Measurements from ENCODE around the gene CLASP1.
"Not testable (repeated sequence)": the region's sequence is repeated elsewhere in the genome, so short reads cannot be mapped to it uniquely, and the experiment has no call there.

CLASP1 gene

GRCh38 chr2:121473512-121473911 is 175.8 kb downstream of the CLASP1 start:
- no peak for DNase-seq (ENCODE audit: low read depth)

- DNase-seq (ENCODE audit: low read depth), result no peak
These were observed 176.7 kb downstream of the CLASP1 start for GRCh38 chr2:121472470-121472993.

DNA sequence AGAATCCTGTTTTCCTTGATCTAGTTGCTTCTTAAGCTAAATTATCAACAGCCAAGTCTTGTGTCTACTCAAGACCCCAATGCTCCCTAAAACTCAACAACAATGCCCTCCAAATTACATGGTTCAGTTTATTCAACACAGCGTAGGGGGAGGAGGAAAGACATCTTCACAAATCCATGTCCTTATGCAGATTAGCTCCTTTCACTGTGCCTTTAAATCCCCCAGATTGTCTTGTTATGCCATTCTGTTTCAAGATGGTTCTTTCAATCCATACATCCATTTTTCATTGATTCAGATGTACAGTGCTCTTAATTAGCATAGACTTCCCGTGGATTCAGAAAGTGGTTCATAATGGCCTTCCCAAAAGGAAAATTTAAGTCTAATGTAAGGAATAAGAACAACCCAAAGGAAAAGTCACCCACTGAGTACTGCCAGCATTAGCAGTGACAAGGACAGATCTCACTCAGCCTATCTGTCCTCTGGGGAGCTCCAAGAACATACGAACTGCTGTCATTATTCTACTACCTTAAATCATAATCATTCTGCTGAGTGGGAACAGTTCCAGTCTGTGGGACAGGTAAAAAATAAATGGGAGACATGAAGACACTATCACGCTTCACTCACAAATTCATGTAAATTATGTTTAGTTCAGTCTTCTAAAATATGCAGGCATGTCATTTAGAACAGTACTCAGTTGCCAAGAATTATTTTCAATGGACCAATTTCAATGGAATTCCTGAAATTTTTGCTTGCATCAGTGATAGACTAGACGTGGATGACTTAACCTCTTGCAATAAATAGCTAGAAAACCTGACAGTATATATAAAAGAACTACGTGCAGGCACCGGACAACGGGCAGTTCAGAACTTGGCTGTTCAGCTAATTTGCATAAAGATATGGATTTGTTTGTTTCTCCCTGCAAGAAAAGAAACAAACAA is 177.5 kb downstream of the CLASP1 start:
- peak; percentile 62 for DNase-seq (ENCODE audit: low read depth)

GRCh38 chr2:121470917-121471316 is 178.3 kb downstream of the CLASP1 start:
- no peak for DNase-seq (ENCODE audit: low read depth)

DNA sequence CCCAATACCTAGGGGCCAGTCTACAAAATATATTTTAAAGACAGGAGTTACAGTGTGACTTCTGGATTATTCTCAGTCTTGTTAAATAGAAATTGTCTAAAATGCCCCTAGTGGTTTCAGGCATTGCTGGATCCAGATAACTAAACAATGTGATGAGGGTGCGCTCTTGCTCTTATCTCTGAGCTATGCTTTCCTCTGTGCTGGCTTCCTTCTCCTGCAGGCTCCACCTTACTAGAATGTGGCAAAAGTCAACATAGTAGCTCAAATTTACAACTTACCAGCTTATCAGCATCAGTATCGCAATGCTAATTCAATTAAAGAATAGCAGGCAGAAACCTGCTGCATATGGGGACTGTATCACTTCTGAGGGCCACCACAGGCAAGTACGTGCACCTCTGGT is 179.9 kb downstream of the CLASP1 start:
- no peak for DNase-seq (ENCODE audit: low read depth)

- no peak for DNase-seq (ENCODE audit: low read depth)
These were observed 180.3 kb downstream of the CLASP1 start for GRCh38 chr2:121468936-121469335.

DNA sequence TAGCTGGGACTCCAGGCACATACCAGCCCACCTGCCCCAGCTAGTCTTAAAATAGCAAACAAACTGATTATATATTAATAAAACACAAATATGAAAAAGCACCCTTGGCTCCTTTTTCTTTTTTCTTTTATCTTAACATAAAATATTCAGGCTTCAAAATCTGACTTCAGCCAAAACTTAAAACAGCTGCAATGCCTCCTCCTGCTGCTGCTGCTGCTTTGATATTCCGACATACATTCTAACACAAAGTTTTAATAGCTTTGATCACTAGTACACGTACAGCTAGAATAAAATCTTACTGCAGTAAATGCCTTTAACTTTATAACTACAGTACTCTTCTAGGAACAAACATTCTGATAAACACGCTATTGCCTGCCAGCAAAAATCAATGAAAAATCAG is 190.0 kb downstream of the CLASP1 start:
- DNase-seq (ENCODE audit: low read depth), result no peak

- DNase-seq (ENCODE audit: low read depth), result no peak
These were observed 192.9 kb downstream of the CLASP1 start for GRCh38 chr2:121456325-121456724.

DNA sequence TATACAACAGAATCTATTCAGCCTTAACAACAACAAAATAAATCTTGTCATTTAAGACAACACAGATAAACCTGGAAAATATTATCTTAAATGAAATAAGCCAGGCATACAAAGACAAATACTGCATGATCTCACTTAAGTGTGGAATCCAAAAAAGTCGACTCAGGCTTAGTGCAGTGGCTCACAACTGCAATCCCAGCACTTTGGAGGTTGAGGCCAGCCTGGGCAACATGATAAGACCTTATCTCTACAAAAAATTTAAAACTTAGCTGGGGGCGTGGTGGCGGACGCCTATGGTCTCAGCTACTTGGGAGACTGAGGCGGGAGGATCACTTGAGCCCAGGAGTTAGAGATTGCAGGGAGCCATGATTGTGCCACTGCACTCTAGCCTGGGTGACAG is 193.8 kb downstream of the CLASP1 start:
- no peak for DNase-seq (ENCODE audit: low read depth)

GRCh38 chr2:121454549-121455090 is 194.6 kb downstream of the CLASP1 start:
- DNase-seq (ENCODE audit: low read depth), result peak; percentile 47

DNA sequence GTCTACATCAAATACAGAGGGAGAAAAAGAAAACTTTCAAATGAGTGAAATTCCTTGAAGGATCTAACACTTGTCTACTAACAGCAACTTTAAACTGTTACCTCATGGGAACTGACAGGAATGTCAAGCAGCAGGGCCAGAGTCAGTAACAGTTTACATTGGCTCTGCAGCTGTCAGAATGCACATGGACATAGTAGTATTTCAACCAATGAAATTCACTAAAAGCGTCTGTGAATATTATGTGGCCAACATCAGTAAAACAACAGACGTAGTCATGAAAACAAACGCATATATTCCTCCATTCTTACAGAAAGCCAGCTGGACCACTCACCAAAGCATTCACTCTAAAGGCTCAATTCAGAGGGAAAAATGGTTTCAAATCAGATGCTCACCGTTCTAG is 197.9 kb downstream of the CLASP1 start:
- no peak for DNase-seq (ENCODE audit: low read depth)

DNA sequence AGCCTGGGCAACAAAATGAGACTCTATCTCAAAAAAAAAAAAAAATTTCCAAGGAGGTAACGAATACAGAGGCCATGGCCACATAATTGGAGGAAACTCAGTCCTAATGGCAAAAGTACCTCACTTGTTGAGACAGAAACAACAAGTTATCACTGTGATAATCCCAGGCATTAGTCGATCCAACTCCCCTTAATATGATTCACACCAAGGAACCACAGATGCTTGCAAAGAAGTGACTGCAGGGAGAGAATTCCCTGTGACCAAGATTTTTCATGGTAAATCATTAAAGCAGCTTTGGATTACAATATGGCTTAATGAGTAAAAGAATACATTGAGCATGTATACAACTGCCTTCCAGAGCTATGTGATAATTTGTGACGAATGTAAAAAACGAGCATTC is 199.0 kb downstream of the CLASP1 start:
- DNase-seq (ENCODE audit: low read depth), result no peak

DNA sequence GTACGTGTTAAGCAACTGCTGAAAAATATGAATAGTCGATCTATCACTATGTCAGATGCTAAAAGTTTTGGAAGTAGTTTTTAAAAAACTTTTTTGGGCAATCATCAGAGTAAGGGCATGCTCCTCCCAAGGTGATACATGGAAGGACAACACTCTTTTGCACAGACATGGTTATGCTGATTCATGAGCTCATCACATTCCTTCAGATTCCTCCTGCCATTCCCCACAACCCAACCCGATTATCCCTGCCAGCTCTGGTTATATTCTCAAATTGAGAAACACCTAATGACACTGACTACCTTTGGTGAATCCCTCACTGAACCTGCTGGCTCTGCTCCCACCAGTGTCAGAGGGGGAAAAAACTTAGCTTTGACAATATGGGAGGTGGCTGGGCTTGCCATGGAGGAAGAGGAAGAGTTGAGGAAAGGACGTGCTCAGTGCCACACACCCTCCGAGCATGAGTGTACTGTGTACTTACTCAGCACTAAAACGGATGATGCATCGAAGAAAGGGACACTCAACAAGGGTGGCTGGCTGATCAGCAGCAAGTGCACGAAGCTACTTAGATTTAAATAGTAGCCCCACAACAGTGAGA is 202.5 kb downstream of the CLASP1 start:
- DNase-seq (ENCODE audit: low read depth), result no peak

DNA sequence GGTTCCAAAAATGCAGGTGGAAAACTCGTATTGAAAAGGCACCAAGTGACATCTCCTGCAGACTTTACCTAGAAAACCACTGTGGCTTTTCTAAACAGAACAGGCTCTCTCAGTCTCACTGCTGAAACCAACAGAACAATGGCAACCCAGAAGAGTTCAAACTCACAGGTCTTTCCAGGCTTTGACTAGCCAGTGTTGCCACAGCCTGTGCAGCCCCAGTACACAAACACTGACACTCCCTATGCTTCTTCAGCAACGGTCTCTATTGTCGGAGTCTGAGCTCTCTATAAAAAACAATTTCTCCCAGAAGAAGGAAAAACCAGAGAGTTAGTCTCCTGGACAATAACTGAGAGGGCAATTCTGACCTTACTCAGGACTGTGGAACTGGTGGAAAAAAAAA is 206.4 kb downstream of the CLASP1 start:
- no peak for DNase-seq (ENCODE audit: low read depth)

DNA sequence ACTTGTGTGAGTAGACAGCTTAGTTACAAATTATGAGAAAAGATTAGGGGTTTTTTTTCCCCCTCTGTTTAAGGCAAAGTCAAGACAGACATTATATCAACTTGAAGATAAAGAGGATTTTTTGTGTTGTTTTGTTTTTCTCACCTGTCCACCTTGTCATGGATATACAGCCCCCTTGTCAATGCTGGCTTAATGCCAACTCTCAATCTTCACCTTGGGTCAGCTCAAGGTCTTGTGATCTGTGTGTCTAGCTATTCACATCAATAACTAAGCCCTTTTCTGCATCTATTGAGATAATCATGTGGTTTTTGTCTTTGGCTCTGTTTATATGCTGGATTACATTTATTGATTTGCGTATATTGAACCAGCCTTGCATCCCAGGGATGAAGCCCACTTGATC is 211.0 kb downstream of the CLASP1 start:
- not testable (repeated sequence) for DNase-seq (ENCODE audit: low read depth)

DNA sequence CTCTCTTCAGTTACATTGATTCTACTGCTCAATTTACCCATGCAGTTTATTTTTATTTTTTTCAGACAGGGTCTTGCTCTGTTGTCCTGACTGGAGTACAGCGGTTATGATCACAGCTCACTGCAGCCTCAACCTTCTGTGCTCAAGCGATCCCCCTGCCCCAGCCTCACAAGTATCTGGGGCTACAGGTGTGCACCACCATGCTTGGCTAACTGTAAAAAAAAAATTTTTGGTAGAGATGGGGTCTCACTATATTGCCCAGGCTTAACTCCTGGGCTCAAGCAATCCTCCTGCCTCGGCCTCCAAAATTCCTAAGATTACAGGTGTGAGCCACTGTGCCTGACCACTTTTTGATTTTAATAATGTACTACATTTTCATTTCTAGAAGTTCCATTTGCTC is 212.3 kb downstream of the CLASP1 start:
- no peak for DNase-seq (ENCODE audit: low read depth)

DNA sequence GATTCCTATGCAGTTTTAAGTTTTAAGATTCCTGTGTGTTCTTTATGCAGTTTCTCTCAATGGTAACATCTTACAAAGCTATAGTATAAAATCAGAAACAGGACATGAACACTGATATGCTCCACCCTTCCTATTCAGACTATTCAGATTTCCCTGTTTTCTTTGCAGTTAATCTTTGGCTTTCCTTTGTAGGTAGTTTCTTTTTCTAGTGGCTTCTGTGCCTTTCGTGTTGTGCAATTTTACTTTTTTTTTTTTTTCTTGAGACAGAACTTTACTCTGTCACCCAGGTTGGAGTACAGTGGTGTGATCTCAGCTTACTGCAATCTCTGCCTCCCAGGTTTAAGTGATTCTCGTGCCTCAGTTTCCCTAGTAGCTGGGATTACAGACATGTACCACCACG is 213.5 kb downstream of the CLASP1 start:
- no peak for DNase-seq (ENCODE audit: low read depth)

GRCh38 chr2:121431214-121431613 is 218.0 kb downstream of the CLASP1 start:
- no peak for DNase-seq (ENCODE audit: low read depth)

GRCh38 chr2:121429927-121430520 is 219.2 kb downstream of the CLASP1 start:
- no peak for DNase-seq (ENCODE audit: low read depth)

DNA sequence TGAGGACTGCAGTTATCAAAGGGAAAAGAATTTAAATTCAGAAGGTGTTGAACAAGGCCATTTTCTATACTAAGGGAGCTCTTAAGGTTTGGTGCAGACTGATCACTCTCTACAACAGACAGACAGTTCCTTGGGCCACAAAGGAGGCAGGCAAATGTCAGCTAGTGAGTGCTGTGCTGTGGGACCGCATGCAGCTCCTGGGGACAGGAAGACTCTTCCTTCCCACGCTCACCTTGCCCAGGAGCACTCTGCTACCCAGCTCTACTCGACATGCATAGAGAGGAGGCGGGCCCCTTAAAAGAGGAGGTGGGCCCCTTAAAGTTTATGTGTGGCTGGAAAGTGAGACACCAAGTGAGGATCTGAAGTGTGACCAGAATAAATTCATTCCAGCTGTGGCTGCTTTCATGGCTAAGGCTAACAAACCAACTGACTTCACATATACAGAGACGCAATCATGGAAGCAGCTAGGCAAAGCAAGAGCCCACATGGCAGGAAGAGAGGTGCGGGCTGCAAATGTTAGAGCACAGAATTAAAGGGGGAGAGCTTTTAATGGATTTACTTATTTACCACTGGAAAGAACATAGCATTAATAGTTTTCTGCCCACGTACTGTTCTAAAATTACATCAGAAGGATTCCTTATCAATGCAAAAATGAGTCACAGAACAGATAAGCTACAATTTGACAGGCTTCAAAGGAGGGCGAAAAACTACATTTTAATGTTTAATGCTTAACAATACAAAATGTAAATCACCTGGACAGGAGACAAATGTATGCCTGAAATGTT is 220.0 kb downstream of the CLASP1 start:
- no peak for DNase-seq (ENCODE audit: low read depth)

- DNase-seq (ENCODE audit: low read depth), result no peak
These were observed 222.0 kb downstream of the CLASP1 start for GRCh38 chr2:121427187-121427689.

- DNase-seq (ENCODE audit: low read depth), result no peak
These were observed 228.8 kb downstream of the CLASP1 start for GRCh38 chr2:121420486-121420885.

Data from HS-5 (cell line).